Astrocyte (in vitro differentiated cells and primary cell): ENCODE measurements around the gene UBFD1. TPM values are rescaled to one million over a fixed set of nuclear protein-coding genes. Genes with fewer than 3 reads are reported as not detected.
A peak's percentile ranks its signal among the peaks of the same experiment; 100 is the strongest.

Experiments
- DNase-seq: peaks from one replicate; pipeline ENCODE4 v3.0.0-alpha.2; 2010; ENCODE audit warnings: low read depth
- FAIRE-seq: peaks from 2 replicates; lab custom pipeline; 2011; peaks lifted over from hg19 to GRCh38; lab: Jason Lieb, UNC
- H2AFZ ChIP-seq: 2 replicates; pipeline ENCODE4 v1.6.0; 2012; ENCODE audit warnings: low read depth, low read length, inconsistent platforms
- H3K27ac ChIP-seq: 2 replicates; pipeline ENCODE4 v1.5.1; 2011; ENCODE audit warnings: low read depth, low read length, inconsistent platforms
- H3K27me3 ChIP-seq: 2 replicates; pipeline ENCODE4 v1.6.0; 2011; ENCODE audit warnings: low read length, inconsistent platforms; ENCODE audit not compliant: insufficient read depth
- H3K36me3 ChIP-seq: 2 replicates; pipeline ENCODE4 v1.5.1; 2011; ENCODE audit warnings: low read length, inconsistent platforms; ENCODE audit not compliant: insufficient read depth
- H3K4me1 ChIP-seq: 2 replicates; pipeline ENCODE4 v1.5.1; 2011; ENCODE audit warnings: low read length, inconsistent platforms; ENCODE audit not compliant: insufficient read depth
- H3K4me2 ChIP-seq: 2 replicates; pipeline ENCODE4 v1.6.0; 2012; ENCODE audit warnings: low read length, inconsistent platforms
- H3K4me3 ChIP-seq: 2 replicates; pipeline ENCODE4 v1.5.1; 2011; ENCODE audit warnings: low read depth, mild to moderate bottlenecking, low read length, inconsistent platforms; ENCODE audit not compliant: insufficient read depth
- H3K79me2 ChIP-seq: 2 replicates; pipeline ENCODE4 v1.6.0; 2012; ENCODE audit warnings: mild to moderate bottlenecking, low read length, inconsistent platforms; ENCODE audit not compliant: insufficient read depth
- H3K9ac ChIP-seq: 2 replicates; pipeline ENCODE4 v1.6.0; 2012; ENCODE audit warnings: mild to moderate bottlenecking, low read length, inconsistent platforms
- H3K9me3 ChIP-seq: 2 replicates; pipeline ENCODE4 v1.5.1; 2012; ENCODE audit warnings: low read depth, mild to moderate bottlenecking, low read length, inconsistent platforms; ENCODE audit not compliant: insufficient read depth
- H4K20me1 ChIP-seq: 2 replicates; pipeline ENCODE4 v1.6.0; 2012; ENCODE audit warnings: low read length, inconsistent platforms; ENCODE audit not compliant: insufficient read depth
- H3K27ac Mint-ChIP-seq: one replicate; pipeline ENCODE4 v1.8.0; 2021; ENCODE audit warnings: mild to moderate bottlenecking, mixed read lengths; ENCODE audit not compliant: unreplicated experiment
- H3K27me3 Mint-ChIP-seq: one replicate; pipeline ENCODE4 v1.8.0; 2021; ENCODE audit warnings: low read depth, mixed read lengths; ENCODE audit not compliant: unreplicated experiment
- H3K36me3 Mint-ChIP-seq: one replicate; pipeline ENCODE4 v1.8.0; 2021; ENCODE audit warnings: low read depth, mixed read lengths; ENCODE audit not compliant: unreplicated experiment
- H3K4me1 Mint-ChIP-seq: one replicate; pipeline ENCODE4 v1.8.0; 2021; ENCODE audit warnings: low read depth, mixed read lengths; ENCODE audit not compliant: unreplicated experiment
- H3K4me3 Mint-ChIP-seq: one replicate; pipeline ENCODE4 v1.8.0; 2021; ENCODE audit warnings: mild to moderate bottlenecking, moderate library complexity, mixed read lengths; ENCODE audit not compliant: unreplicated experiment
- H3K9me3 Mint-ChIP-seq: one replicate; pipeline ENCODE4 v1.8.0; 2021; ENCODE audit warnings: mild to moderate bottlenecking, mixed read lengths; ENCODE audit not compliant: unreplicated experiment
- CTCF ChIP-seq: IDR thresholded peaks from 2 replicates; pipeline ENCODE4 v1.5.1; 2011; ENCODE audit warnings: low read depth, mild to moderate bottlenecking, inconsistent platforms, low read length, moderate library complexity; ENCODE audit not compliant: insufficient read depth
- EZH2 ChIP-seq: IDR thresholded peaks from 2 replicates; pipeline ENCODE4 v1.6.1; 2012; ENCODE audit warnings: mild to moderate bottlenecking, low read length, inconsistent platforms; ENCODE audit not compliant: insufficient read depth
- total RNA-seq: library from RNA; stranded (reverse); gene quantifications from 2 replicates; pipeline ENCODE4 v1.2.1, GENCODE V29; 2021

The UBFD1 gene
- total RNA-seq, 1 donor from 2014 or later = 146 TPM

- Histone ChIP-seq H3K36me3 (peaks cover 31% of the 10 kb centered on the region), H3K9ac (no peak overlapping the region), H4K20me1 (peaks cover 17% of the 10 kb centered on the region), H3K9me3 (no peaks in the 10 kb centered on the region), H3K4me1 (no peaks in the 10 kb centered on the region), H3K79me2 (no peaks in the 10 kb centered on the region), H3K4me3 (no peak overlapping the region), H3K4me2 (no peak overlapping the region), H3K27ac (no peak overlapping the region), H2AFZ (no peak overlapping the region), H3K27me3 (no peaks in the 10 kb centered on the region)
- DNase-seq (no peak), FAIRE-seq (no peak)
- Mint-ChIP-seq H3K4me3 (no peak overlapping the region), H3K27ac (peak overlapping the region; percentile 44), H3K4me1 (no peaks in the 10 kb centered on the region), H3K9me3 (no peaks in the 10 kb centered on the region), H3K36me3 (peaks cover 11% of the 10 kb centered on the region), H3K27me3 (no peaks in the 10 kb centered on the region)
- no peak for TF ChIP-seq CTCF
- no peak for TF ChIP-seq EZH2
These were observed 20.7 kb downstream of the UBFD1 start for GRCh38 chr16:23578101-23578830.

GRCh38 chr16:23579371-23579770 is 21.8 kb downstream of the UBFD1 start:
- Histone ChIP-seq H3K36me3 (peaks cover 24% of the 10 kb centered on the region), H3K27me3 (no peaks in the 10 kb centered on the region), H3K27ac (no peak overlapping the region), H3K9me3 (no peaks in the 10 kb centered on the region), H3K4me1 (no peaks in the 10 kb centered on the region), H2AFZ (no peak overlapping the region), H3K79me2 (no peaks in the 10 kb centered on the region), H3K9ac (no peak overlapping the region), H4K20me1 (peaks cover 6% of the 10 kb centered on the region), H3K4me3 (no peak overlapping the region), H3K4me2 (no peak overlapping the region)
- TF ChIP-seq CTCF (no peak), EZH2 (no peak)
- H3K4me3 Mint-ChIP-seq = no peak overlapping the region
- FAIRE-seq = no peak
- H3K27me3 Mint-ChIP-seq = no peaks in the 10 kb centered on the region
- DNase-seq = no peak
- no peak overlapping the region for H3K27ac Mint-ChIP-seq
- H3K36me3 Mint-ChIP-seq = peaks cover 13% of the 10 kb centered on the region
- H3K4me1 Mint-ChIP-seq = no peaks in the 10 kb centered on the region
- peaks cover 2% of the 10 kb centered on the region for H3K9me3 Mint-ChIP-seq

- no peak for TF ChIP-seq EZH2
- no peak for TF ChIP-seq CTCF
- H2AFZ ChIP-seq = no peak overlapping the region
- Mint-ChIP-seq H3K4me3 (no peak overlapping the region), H3K36me3 (peaks cover 10% of the 10 kb centered on the region), H3K9me3 (peaks cover 2% of the 10 kb centered on the region), H3K4me1 (no peaks in the 10 kb centered on the region), H3K27ac (no peak overlapping the region), H3K27me3 (no peaks in the 10 kb centered on the region)
- no peak overlapping the region for H3K27ac ChIP-seq
- DNase-seq = no peak
- H3K79me2 ChIP-seq = no peaks in the 10 kb centered on the region
- no peaks in the 10 kb centered on the region for H3K27me3 ChIP-seq
- no peaks in the 10 kb centered on the region for H3K4me1 ChIP-seq
- no peak overlapping the region for H3K9ac ChIP-seq
- no peak for FAIRE-seq
- no peaks in the 10 kb centered on the region for H3K9me3 ChIP-seq
- H4K20me1 ChIP-seq = peaks cover under 1% of the 10 kb centered on the region
- no peak overlapping the region for H3K4me3 ChIP-seq
- H3K36me3 ChIP-seq = peaks cover 31% of the 10 kb centered on the region
- no peak overlapping the region for H3K4me2 ChIP-seq
These were observed 22.9 kb downstream of the UBFD1 start for GRCh38 chr16:23580391-23580790.
